ELR (cell line): ENCODE data around the gene ZNF254.
"Not testable (repeated sequence)": the region's sequence is repeated elsewhere in the genome, so short reads cannot be mapped to it uniquely, and the experiment has no call there.

Experiments used
- DNase-seq: peaks from one replicate; pipeline ENCODE4 v3.0.0-alpha.2; 2015; ENCODE audit warnings: low read depth

ZNF254 gene

DNA sequence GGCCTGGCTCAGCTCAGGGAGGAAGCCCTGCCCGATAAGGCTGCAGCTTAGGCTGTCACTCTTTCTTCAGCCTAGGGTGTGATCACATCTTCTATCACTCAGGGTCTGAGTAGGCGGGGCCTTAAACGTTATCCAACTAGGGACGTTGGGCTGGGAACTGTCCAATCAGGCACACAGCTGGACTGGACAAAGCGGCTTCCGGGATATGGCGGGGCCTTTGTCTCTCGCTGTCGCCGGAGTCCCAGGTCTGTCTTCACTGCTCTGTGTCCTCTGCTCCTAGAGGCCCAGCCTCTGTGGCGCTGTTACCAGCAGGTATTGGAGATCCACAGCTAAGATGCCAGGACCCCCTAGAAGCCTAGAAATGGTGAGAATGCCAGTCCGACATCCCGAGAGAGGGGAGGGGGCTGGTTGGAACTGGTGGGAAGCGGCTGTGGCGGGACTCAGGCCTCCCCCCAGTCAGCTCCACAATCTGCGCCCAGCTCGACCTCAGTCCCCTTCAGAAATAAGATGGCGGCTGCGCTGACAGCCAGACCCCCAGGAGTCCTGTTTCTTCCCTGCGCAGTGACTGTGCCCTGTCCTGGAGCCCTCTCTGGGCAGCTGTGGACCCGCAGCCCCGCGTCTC, at the start of gene ZNF254:
Gene ZNF254, plus strand, starts transcription at position 214 of the 622 bp plus-strand sequence. Its CDS starts 121 bp downstream, at position 335.
- DNase-seq, result peak; percentile 96

DNA sequence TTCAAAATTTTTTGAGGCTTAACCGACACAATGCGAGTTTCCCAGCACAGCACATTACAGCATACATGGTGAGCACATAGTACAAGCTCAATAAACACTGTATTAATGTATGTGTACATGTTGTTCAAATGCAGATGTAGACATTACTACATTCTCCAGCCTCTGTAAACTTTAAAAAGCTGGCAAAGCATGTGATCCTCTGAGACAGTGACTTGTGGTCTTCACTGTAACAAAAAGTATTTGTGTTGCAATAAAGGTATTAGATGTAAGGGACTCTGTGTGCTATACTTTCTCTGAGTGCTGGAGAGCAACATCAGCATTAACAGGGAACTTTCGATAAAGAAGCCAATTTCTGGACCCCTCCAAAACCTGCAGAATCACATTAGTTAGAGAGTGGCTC, 46.4 kb upstream of the ZNF254 start:
- no peak for DNase-seq

DNA sequence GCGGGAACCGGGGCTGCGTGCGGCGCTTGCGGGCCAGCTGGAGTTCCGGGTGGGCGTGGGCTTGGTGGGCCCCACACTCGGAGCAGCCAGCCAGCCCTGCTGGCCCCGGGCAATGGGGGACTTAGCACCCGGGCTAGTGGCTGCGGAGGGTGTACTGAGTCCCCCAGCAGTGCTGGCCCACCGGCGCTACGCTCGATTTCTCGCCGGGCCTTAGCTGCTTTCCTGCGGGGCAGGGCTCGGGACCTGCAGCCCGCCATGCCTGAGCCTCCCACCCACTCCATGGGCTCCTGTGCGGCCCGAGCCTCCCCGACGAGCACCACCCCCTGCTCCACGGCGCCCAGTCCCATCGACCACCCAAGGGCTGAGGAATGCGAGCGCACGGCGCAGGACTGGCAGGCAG, 45.7 kb upstream of the ZNF254 start:
- DNase-seq, result not testable (repeated sequence)

DNA sequence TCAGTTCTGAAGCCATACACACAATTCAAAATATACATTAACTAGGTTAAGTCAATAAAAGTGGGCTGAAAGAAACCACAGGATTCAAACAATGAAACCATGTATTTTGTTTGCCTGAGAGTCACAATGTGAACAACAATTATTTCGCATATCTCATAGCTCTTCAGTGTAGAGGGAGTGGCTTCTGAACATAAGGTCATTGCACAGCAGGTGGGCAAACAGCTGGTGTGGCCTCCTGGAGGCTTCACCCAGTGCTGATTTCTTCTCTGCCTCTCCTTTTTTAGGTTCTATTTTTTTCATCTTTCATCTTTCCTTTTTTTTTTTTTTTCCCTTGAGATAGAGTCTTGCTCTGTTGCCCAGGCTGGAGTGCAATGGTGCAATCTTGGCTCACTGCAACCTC, 40.4 kb upstream of the ZNF254 start:
- DNase-seq, result no peak

DNA sequence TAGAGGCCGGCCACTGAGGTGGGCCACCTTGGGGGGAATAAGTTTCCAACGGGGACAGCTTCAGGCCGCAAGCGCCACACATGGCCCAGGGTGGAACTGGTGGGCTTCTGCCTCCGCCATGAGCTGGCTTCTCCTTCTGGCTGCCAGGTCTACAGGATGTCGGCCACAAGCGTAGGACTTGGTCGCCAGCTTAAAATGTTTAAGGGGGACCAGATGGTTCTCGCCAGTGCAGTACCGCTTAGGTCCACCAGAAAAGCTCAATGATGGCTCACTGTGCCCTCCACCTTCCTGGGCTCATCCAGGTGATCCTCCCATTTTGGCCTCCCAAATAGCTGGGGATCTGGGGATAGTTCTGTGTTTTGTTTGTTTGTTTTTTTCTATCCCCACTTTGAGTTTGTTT, 38.7 kb upstream of the ZNF254 start:
- DNase-seq, result no peak

DNA sequence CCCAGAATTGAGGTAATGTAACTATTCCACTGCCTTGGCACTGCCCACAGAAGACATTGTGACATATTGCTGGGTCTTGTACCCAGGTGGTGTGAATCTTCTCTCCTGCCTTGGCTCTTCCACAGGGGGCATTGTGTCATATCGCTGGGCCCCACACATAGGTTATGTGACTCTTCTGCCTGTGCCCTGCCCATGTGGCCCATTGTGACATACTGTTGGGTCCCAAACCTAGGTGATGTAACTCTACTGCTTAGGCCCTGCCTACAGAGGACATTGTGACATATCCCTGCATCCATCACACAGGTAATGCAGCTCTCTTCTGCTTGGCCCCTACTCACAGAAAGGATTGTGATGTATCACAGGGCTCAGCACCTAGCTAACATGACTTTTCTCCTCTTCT, 37.5 kb upstream of the ZNF254 start:
- no peak for DNase-seq

DNA sequence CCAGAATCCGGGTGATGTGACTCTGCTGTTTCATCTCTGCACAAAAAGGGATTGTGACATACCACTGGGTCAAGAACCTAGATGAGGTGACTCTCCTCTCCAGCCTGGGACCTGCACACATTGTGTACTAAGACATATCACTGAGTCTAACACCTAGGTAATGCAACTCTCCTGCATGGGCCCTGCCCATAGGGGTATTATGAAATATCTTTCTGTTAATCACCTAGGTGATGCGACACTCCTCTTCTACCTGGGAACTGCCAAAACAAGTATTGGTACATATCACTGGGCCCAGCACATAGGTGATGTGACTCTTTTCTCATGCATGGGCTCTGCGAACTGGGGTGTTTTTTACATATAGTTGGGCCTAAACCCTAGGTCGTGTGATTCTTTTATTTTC, 35.5 kb upstream of the ZNF254 start:
- DNase-seq, result no peak

DNA sequence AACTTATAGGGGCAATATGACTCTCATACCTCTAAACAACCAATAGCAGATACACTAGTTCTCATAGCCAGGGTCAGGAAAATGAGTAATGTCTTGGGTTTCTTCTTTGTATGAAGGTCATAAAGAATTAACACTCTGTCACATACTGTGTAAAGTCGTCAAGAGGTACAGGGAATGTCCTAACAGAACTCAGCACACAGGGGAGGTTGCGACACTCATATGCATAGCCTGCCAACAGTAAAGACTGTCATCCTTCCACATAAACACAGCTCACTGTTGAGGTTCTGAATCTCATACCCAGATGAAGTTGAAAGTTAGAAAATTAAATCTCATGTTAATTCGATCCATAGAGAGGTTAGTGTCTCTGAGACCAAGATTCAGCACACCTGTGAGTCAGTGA, 34.2 kb upstream of the ZNF254 start:
- no peak for DNase-seq

DNA sequence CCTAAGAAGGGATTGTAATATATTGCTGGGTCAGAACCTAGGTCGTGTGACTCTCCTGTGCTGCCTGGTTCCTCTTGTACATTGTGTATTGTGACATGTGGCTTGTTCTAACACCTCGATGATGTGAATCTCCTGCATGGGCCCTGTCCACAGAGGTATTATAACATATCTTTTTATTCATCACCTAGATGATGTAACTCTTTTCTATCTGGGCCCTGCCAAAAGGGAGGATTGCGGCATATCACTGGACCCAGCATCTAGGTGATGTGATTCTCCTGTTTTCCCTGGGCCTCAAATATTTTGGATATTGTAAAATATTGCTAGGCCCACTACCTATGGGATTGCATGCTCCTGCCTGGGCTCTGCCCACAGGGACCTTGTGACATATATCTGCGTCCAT, 33.4 kb upstream of the ZNF254 start:
- no peak for DNase-seq

DNA sequence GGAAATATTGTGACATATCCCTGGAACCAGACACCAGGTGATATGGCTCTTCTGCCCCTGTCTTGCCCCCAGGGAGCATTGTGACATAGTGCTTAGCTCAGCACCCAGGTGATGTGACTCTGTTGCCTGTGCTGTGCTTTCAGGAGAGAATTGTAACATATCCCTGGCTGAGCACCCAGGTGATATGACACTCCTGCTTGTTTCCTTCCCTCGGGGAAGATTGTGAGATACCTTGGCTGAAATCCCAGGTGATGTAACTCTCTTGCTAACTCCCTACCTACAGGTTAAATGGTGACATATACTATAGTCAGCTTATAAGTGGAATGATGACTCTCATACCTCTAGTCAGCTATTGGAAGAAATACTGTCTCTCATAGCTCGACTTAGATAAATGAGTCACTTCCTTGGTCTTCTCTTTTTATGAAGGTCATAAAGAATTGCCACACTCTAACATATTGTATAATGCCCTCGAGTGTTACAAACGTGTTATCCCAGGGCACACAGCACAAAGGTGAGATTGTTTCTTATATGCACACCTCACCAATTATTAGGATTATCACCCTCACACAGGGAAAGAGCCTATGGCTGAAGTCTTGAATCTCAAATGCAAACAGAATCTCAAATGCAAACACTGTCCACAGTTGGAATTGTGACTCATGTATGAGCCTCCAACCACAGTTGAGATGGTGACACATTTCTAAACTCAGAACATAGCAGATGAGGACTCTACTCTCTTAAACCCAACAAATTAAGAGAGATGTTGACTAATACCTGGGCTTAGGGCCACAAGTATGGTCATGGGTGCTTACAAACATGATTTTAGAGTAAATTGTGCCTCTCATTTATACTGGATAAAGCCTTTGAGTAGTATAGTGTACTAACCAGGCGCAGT, 32.7 kb upstream of the ZNF254 start:
- peak; percentile 94 for DNase-seq

DNA sequence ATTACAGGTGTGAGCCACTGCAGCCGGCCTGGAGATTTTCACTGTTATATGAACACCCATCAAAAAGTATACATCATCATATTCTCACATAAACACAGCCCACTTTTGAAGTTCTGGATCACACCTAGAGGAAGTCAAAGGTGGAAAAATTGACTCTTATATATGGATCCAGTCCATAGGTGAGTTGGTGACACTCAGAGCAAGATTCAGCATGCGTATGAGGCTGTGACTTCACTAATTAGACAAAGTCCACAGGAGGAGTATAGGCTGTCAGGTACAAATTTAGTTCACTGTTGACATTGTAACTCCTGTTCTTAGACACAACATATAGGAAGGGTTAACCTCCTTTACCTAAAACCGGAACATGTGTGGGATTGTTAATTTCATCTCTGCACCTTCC, 31.4 kb upstream of the ZNF254 start:
- no peak for DNase-seq

DNA sequence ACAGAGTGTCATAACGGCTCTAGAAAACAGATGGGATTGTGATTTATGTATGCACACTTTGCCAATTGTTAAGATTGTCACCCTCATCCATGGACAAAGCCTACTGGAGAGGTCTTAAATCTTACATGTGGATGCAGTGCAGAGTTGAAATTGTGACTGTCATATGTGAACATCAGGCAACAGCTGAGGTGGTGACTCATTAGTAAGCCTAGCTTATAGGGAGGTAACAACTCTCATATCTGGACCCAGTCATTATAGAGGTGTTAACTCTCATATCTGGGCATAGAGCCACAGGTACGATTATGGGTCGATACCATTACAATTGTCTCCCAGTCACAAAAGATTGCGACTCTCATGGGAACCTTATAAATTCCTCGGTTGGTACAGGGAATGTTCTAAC, 29.8 kb upstream of the ZNF254 start:
- DNase-seq, result no peak

DNA sequence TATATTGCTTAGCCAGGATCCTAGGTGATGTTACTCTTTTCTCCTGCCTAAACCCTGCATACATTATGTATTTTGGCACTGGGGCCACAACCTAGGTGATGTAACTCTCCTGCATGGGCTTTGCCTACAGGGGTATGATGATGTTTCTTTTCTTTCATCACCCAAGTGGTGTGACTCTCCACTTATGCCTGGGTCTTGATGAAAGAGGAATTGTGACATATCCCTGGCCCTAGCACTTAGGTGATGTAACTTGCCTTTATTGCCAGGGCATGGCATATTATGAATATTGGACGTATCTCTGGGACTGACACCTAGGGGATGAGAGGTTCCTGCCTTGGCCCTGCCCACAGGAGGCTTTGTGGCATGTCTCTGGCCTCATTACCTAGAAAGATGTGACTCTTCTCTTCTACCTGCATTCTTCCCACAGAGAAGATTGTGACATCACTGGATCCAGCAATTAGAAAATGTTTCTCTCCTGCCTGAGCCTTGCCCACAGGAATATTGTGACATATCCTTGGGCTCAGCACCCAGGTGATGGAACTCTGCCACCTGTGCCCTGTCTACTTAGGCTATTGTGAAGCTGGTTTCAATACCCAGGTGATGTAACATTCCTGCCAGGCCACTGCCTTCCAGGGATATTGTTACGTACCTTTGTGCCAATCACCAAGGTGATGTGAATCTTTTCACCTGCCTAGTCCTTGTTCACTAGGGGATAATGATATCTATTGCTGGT, 27.3 kb upstream of the ZNF254 start:
- DNase-seq, result no peak

DNA sequence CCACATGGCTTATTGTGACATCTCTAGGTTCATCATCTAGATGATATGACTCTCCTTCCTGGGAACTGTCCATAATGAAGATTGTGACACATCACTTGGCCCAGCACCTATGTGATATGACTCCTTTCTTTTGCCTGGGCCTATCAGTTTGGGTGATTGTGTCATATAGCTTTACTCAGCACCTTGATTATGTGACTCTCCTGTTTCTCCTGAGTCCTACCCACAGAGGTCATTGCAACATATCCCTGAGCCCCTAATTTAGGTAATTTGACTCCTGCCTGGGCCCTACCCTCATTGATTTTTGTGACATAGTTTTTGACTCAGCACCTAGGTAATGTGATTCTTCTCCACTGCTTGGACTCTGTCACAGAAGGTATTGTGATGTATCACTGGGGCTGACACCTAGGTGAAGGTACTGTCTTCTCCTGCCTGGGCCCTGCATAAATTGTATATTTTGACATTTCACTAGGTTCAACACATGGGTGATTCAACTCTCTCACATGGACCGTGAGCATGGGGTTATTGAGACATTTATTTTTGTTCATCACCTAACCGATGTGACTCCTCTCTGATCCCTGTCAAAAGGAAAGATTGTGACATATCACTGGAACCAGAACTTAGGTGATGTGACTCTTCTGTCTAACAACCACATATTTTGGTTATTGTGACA, 26.2 kb upstream of the ZNF254 start:
- peak; percentile 33 for DNase-seq

DNA sequence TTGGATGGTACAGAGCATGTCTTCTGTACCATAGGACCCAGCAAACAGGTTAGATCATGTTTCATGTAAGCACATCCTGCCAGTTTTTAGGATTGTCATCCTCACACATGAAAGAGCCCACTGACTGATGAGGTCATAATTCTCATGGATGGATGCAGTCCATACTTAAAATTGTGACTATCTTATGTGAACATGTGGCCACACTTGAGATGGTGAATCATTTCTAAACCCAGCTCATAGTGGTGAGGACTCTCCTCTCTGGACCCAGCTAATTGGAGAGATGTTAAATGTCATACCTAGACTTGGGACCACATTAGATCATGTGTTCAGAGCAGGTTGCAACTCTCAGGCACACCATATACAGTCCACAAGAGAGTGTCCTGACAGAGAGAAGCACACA, 24.8 kb upstream of the ZNF254 start:
- peak; percentile 20 for DNase-seq

DNA sequence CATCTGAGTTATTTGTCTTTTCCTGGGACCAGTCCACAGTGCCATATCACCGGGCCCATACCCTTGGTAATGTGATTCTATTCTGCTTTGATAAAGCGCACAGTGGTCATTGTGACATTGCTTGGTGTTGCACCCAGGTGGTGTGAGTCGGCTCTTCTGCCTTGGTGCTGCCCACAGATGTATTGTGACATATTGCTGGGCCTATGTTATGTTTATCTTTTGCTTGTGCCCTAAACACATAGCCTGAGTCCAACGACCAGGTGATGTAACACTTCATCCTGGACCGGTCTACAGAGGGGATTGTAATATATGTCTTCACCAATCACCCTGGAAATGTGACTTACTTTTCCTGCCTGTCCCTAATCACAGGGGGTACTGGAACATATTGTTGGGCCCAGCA, 23.7 kb upstream of the ZNF254 start:
- no peak for DNase-seq

DNA sequence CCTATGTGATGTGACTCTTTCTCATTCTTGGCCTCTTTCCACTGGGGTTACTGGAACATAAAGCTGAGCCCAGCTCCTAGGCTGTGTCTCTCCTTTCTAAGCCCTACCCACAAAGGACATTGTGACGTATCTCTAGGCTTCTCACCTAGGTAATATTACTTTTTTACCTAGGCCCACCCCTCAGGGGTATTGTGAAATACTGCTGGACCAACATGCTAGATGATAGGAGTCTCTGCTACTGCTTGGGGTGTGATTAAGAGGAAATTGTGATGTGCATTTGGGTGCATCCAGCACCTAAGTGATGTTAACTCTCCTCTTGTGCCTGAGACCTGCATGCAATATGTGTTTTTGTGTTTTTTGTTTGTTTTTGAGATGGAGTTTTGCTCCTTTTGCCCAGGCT, 22.8 kb upstream of the ZNF254 start:
- DNase-seq, result no peak

DNA sequence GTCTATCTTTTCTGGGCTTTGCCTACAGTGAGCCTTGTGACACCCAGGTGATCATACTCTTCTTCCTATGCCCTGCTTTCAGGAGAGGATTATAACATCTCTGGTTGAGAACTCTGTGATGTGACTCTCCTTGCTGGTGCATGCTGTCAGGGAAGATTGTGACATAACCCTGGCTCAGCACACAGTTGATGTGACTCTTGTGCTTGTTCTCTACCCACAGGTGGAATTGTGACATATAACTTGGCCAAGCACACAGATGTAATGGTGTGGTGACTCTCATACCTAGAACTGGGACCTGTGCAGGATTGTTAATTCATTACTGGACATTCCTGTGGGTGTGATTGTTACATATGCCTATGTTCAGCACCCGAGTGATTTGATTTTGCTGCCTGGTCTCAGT, 21.7 kb upstream of the ZNF254 start:
- DNase-seq, result no peak

DNA sequence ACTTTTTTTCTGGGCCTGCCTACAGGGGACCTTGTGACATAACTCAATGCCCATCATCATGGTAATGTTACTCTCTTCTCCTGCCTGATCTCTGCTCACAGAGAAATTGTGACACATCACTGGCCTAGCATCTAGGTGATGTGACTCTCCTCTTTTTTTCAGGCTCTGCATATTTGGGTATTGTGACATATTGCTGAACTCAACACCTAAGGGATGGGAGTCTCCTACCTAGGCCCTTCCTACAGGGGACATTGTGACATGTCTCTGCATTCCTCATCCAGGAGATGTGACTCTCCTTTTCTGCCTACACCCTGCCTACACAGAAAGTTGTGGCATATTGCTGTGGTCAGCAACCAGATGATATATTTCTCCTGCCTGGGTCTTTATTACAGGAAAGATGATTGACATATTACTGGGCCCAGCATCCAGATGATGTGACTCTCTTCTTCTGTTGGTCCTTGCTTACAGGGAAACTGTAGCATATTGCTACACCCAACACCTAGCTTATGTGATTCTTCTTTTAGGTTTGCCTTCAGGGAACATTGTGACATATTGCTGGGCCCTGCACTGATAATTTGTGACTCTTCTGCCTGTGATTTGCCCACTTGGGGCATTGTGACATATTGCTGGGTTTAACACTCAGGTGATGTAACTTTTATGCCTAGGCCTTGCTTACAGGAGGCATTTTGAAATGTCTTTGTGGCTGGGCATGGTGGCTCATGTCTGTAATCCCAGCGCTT, 21.0 kb upstream of the ZNF254 start:
- DNase-seq, result no peak

DNA sequence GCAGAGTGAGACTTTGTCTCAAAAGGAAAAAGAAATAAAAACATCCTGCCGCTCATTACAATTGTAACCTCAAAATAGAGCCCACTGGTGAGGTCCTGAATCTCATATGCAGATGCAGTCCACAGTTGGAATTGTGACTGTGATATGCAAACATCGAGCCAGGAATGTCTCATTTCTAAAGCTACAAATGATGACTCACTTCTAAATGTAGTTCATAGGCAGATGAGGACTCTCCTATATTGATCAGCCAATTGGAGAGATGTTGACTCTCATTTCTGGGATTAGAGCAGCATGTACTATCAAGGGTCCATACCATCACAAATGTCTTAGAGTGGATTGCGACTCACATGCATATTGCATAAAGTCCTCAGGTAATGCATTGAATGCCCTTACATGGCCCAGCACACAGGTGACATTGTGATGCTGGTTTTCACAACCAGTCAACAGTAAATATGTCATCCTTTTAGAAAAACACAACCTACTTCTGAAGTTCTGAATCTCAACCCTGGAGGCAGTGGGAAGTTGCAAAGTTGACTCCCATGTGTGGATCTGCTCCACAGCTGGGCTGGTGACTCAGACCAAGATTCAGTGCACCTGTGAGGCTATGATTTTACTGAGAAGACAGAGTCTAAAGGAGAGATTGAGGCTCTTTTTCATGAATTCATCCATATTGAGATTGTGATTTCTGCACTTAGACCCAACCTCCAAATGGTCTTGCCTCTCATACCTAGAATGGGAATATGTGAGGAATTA, 16.9 kb upstream of the ZNF254 start:
- peak; percentile 45 for DNase-seq

DNA sequence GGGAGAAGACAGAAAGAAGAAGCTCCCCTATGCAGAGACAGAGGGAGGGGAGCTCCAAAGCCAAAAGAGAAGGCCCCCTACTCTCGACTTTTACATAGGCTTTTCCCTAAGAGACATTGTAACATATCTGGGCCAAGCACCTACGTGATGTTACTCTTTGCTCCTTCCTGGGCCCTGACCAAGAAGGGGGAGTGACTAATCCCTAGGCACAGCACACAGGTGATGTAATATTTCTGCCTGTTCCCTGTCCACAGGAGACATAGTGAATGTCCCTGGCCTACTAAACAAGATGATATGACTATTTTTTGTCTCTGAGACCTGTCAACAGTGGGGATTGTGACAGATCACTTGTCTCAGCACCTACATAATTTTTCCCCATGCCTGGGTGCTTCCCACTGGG, 15.9 kb upstream of the ZNF254 start:
- DNase-seq, result no peak
